ENCODE measurements around the gene MXI1.
"Not testable (repeated sequence)": the region's sequence is repeated elsewhere in the genome, so short reads cannot be mapped to it uniquely, and the experiment has no call there.

Gene MXI1

GRCh38 chr10:110229155-110229554 lies 21.8 kb downstream of the MXI1 start:
- no peak overlapping the region for H3K27ac Mint-ChIP-seq
- peaks cover 17% of the 10 kb centered on the region for H3K4me1 Mint-ChIP-seq (ENCODE audit: low read depth)
- H3K4me3 Mint-ChIP-seq = no peak overlapping the region
- H3K36me3 Mint-ChIP-seq = peaks cover 14% of the 10 kb centered on the region
- H3K9me3 Mint-ChIP-seq (ENCODE audit: low read depth) = no peaks in the 10 kb centered on the region
- H3K27me3 Mint-ChIP-seq = no peaks in the 10 kb centered on the region

GRCh38 chr10:110233846-110234245 lies 26.4 kb downstream of the MXI1 start:
- Mint-ChIP-seq H3K4me3 (no peak overlapping the region), H3K4me1 (ENCODE audit: low read depth) (peaks cover 5% of the 10 kb centered on the region), H3K27me3 (no peaks in the 10 kb centered on the region), H3K27ac (no peak overlapping the region), H3K36me3 (peaks cover 20% of the 10 kb centered on the region), H3K9me3 (ENCODE audit: low read depth) (peaks cover 4% of the 10 kb centered on the region)

GRCh38 chr10:110237894-110238480 lies 30.6 kb downstream of the MXI1 start:
- peaks cover 4% of the 10 kb centered on the region for H3K9me3 Mint-ChIP-seq (ENCODE audit: low read depth)
- peaks cover 21% of the 10 kb centered on the region for H3K4me1 Mint-ChIP-seq (ENCODE audit: low read depth)
- H3K36me3 Mint-ChIP-seq = peaks cover 16% of the 10 kb centered on the region
- no peak overlapping the region for H3K4me3 Mint-ChIP-seq
- no peak overlapping the region for H3K27ac Mint-ChIP-seq
- no peaks in the 10 kb centered on the region for H3K27me3 Mint-ChIP-seq

- H3K27ac Mint-ChIP-seq = no peak overlapping the region
- H3K36me3 Mint-ChIP-seq = peaks cover 20% of the 10 kb centered on the region
- no peak overlapping the region for H3K4me3 Mint-ChIP-seq
- no peaks in the 10 kb centered on the region for H3K27me3 Mint-ChIP-seq
- peaks cover 21% of the 10 kb centered on the region for H3K4me1 Mint-ChIP-seq (ENCODE audit: low read depth)
- H3K9me3 Mint-ChIP-seq (ENCODE audit: low read depth) = peaks cover 4% of the 10 kb centered on the region
Observed at GRCh38 chr10:110239892-110240291, 32.5 kb downstream of the MXI1 start.

GRCh38 chr10:110241407-110241806 lies 34.0 kb downstream of the MXI1 start:
- peaks cover 31% of the 10 kb centered on the region for H3K36me3 Mint-ChIP-seq

GRCh38 chr10:110241841-110242240 lies 34.4 kb downstream of the MXI1 start:
- peaks cover 35% of the 10 kb centered on the region for H3K36me3 Mint-ChIP-seq
- peaks cover 4% of the 10 kb centered on the region for H3K9me3 Mint-ChIP-seq (ENCODE audit: low read depth)
- H3K27ac Mint-ChIP-seq = no peak overlapping the region

More at GRCh38 chr10:110241407-110241806, 34.0 kb downstream of the MXI1 start:
- H3K9me3 Mint-ChIP-seq (ENCODE audit: low read depth) = peaks cover 4% of the 10 kb centered on the region
- H3K27me3 Mint-ChIP-seq = no peaks in the 10 kb centered on the region
- H3K27ac Mint-ChIP-seq = no peak overlapping the region
- H3K4me1 Mint-ChIP-seq (ENCODE audit: low read depth) = peaks cover 21% of the 10 kb centered on the region
- H3K4me3 Mint-ChIP-seq = no peak overlapping the region

GRCh38 chr10:110242511-110242910 lies 35.1 kb downstream of the MXI1 start:
- Mint-ChIP-seq H3K27ac (no peak overlapping the region), H3K36me3 (peaks cover 34% of the 10 kb centered on the region), H3K9me3 (ENCODE audit: low read depth) (peaks cover 4% of the 10 kb centered on the region), H3K27me3 (no peaks in the 10 kb centered on the region), H3K4me3 (no peak overlapping the region), H3K4me1 (ENCODE audit: low read depth) (peaks cover 21% of the 10 kb centered on the region)

More at GRCh38 chr10:110241841-110242240, 34.4 kb downstream of the MXI1 start:
- no peaks in the 10 kb centered on the region for H3K27me3 Mint-ChIP-seq
- H3K4me1 Mint-ChIP-seq (ENCODE audit: low read depth) = peaks cover 21% of the 10 kb centered on the region
- no peak overlapping the region for H3K4me3 Mint-ChIP-seq

- no peak overlapping the region for H3K27ac Mint-ChIP-seq
- peaks cover 26% of the 10 kb centered on the region for H3K36me3 Mint-ChIP-seq
- H3K4me1 Mint-ChIP-seq (ENCODE audit: low read depth) = peaks cover 23% of the 10 kb centered on the region
- no peaks in the 10 kb centered on the region for H3K27me3 Mint-ChIP-seq
- no peak overlapping the region for H3K4me3 Mint-ChIP-seq
- H3K9me3 Mint-ChIP-seq (ENCODE audit: low read depth) = no peaks in the 10 kb centered on the region
Observed at GRCh38 chr10:110244550-110244949, 37.1 kb downstream of the MXI1 start.

- H3K27ac Mint-ChIP-seq; H3K9me3 Mint-ChIP-seq (ENCODE audit: low read depth); H3K27me3 Mint-ChIP-seq; H3K4me3 Mint-ChIP-seq: not testable (repeated sequence)
- H3K36me3 Mint-ChIP-seq = peaks cover 24% of the 10 kb centered on the region
- H3K4me1 Mint-ChIP-seq (ENCODE audit: low read depth) = peaks cover 27% of the 10 kb centered on the region
Observed at GRCh38 chr10:110247833-110248232, 40.4 kb downstream of the MXI1 start.

- H3K27me3 Mint-ChIP-seq; H3K9me3 Mint-ChIP-seq (ENCODE audit: low read depth); H3K27ac Mint-ChIP-seq; H3K4me3 Mint-ChIP-seq: not testable (repeated sequence)
- H3K36me3 Mint-ChIP-seq = peaks cover 27% of the 10 kb centered on the region
- peaks cover 32% of the 10 kb centered on the region for H3K4me1 Mint-ChIP-seq (ENCODE audit: low read depth)
Observed at GRCh38 chr10:110249489-110249888, 42.1 kb downstream of the MXI1 start.

GRCh38 chr10:110251392-110251791 lies 44.0 kb downstream of the MXI1 start:
- Mint-ChIP-seq H3K4me1 (ENCODE audit: low read depth) (peaks cover 33% of the 10 kb centered on the region), H3K4me3 (peak overlapping the region; percentile 11), H3K27ac (peak overlapping the region; percentile 25), H3K36me3 (peaks cover 22% of the 10 kb centered on the region)
- not testable (repeated sequence) for H3K9me3 Mint-ChIP-seq (ENCODE audit: low read depth); H3K27me3 Mint-ChIP-seq

- peaks cover 8% of the 10 kb centered on the region for H3K9me3 Mint-ChIP-seq (ENCODE audit: low read depth)
- H3K27ac Mint-ChIP-seq = no peak overlapping the region
- H3K27me3 Mint-ChIP-seq = no peaks in the 10 kb centered on the region
- H3K4me1 Mint-ChIP-seq (ENCODE audit: low read depth) = peaks cover 33% of the 10 kb centered on the region
- H3K36me3 Mint-ChIP-seq = peaks cover 19% of the 10 kb centered on the region
- H3K4me3 Mint-ChIP-seq = no peak overlapping the region
Observed at GRCh38 chr10:110252151-110252550, 44.7 kb downstream of the MXI1 start.

GRCh38 chr10:110254467-110254866 lies 47.1 kb downstream of the MXI1 start:
- Mint-ChIP-seq H3K4me3 (no peak overlapping the region), H3K27me3 (no peaks in the 10 kb centered on the region), H3K36me3 (peaks cover 19% of the 10 kb centered on the region), H3K4me1 (ENCODE audit: low read depth) (peaks cover 29% of the 10 kb centered on the region), H3K9me3 (ENCODE audit: low read depth) (peaks cover 8% of the 10 kb centered on the region), H3K27ac (no peak overlapping the region)

GRCh38 chr10:110258542-110258941 lies 51.1 kb downstream of the MXI1 start:
- Mint-ChIP-seq H3K27me3 (no peaks in the 10 kb centered on the region), H3K36me3 (peaks cover 16% of the 10 kb centered on the region), H3K4me3 (no peak overlapping the region), H3K9me3 (ENCODE audit: low read depth) (peaks cover 8% of the 10 kb centered on the region), H3K4me1 (ENCODE audit: low read depth) (peaks cover 8% of the 10 kb centered on the region), H3K27ac (no peak overlapping the region)

- peaks cover 14% of the 10 kb centered on the region for H3K36me3 Mint-ChIP-seq
- H3K27ac Mint-ChIP-seq = no peak overlapping the region
- no peak overlapping the region for H3K4me3 Mint-ChIP-seq
- H3K27me3 Mint-ChIP-seq = no peaks in the 10 kb centered on the region
- H3K9me3 Mint-ChIP-seq (ENCODE audit: low read depth) = peaks cover 8% of the 10 kb centered on the region
- H3K4me1 Mint-ChIP-seq (ENCODE audit: low read depth) = peaks cover 5% of the 10 kb centered on the region
Observed at GRCh38 chr10:110259317-110259716, 51.9 kb downstream of the MXI1 start.

- H3K4me3 Mint-ChIP-seq = no peak overlapping the region
- no peaks in the 10 kb centered on the region for H3K9me3 Mint-ChIP-seq (ENCODE audit: low read depth)
- no peak overlapping the region for H3K27ac Mint-ChIP-seq
- H3K4me1 Mint-ChIP-seq (ENCODE audit: low read depth) = no peaks in the 10 kb centered on the region
- H3K27me3 Mint-ChIP-seq = no peaks in the 10 kb centered on the region
- H3K36me3 Mint-ChIP-seq = peaks cover 4% of the 10 kb centered on the region
Observed at GRCh38 chr10:110260746-110261477, 53.5 kb downstream of the MXI1 start.

All from activated naive CD8-positive, alpha-beta T cell (primary cell).